OCI-LY7 (cell line): ENCODE results near the gene ORC4.

Source experiments
- EZH2phosphoT487 ChIP-seq: fragments of 200-600 bp; sonication (generic); IDR thresholded peaks from 2 replicates; pipeline ENCODE4 v1.6.1; 2018; ENCODE audit warnings: low read depth, borderline replicate concordance, mild to moderate bottlenecking, mixed run types, antibody characterized with exemption, low read length, moderate library complexity, mixed read lengths
- TF ChIP-seq, protein P1 (sequence below): fragments of 200-600 bp; sonication (generic); conservative IDR thresholded peaks from 2 replicates; pipeline ENCODE4 v1.5.1; 2014; ENCODE audit warnings: mild to moderate bottlenecking, antibody characterized with exemption, low read length, moderate library complexity, mixed read lengths

DNA sequence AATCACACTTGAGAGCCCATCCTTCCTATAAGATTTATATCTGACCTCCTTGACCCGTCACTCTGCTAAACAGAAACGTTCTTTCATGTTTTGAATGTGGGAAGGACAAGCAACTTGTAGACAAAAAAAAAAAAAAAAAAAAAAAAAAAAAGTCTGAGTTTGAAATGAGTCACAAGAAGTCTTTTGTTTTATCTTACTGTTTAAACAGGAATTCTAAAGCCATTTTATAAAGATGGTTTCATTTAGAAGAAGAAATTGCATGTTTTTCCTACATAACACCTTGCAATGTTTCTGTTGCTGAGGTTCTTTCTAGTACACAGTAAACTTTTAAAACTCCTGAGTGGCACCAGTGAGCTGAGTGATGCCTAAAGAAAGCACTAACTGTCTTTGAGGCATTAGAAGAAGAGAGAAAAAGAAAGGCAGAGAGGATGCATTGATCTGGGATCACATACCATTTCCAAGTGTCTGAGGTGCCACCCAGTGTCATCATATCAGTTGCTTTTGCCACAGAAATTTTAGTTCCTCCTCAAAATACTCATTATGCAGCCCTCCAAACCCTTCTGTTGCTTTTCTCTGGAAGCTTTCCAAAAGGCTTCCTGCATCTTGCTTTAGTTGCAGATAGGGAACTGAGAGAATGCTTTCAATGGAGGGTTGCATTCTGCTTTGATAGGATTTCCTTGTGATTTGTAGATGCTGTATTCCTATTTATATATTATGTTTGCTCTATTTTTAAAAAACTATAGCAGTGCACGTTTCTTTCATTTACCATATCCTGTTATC, 106.6 kb downstream of the ORC4 start:
- TF ChIP-seq, protein P1, sequence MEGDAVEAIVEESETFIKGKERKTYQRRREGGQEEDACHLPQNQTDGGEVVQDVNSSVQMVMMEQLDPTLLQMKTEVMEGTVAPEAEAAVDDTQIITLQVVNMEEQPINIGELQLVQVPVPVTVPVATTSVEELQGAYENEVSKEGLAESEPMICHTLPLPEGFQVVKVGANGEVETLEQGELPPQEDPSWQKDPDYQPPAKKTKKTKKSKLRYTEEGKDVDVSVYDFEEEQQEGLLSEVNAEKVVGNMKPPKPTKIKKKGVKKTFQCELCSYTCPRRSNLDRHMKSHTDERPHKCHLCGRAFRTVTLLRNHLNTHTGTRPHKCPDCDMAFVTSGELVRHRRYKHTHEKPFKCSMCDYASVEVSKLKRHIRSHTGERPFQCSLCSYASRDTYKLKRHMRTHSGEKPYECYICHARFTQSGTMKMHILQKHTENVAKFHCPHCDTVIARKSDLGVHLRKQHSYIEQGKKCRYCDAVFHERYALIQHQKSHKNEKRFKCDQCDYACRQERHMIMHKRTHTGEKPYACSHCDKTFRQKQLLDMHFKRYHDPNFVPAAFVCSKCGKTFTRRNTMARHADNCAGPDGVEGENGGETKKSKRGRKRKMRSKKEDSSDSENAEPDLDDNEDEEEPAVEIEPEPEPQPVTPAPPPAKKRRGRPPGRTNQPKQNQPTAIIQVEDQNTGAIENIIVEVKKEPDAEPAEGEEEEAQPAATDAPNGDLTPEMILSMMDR = no peak
- TF ChIP-seq EZH2phosphoT487 = no peak
